PC-9 (cell line): ENCODE data around the gene ZSCAN30. TPM values are rescaled to one million over a fixed set of nuclear protein-coding genes. Genes with fewer than 3 reads are reported as not detected.

ENCODE experiments used
- BruUV-seq: library from RNA; stranded (reverse); fragments of 400-500 nt; replicated peaks from 2 replicates; lab custom pipeline; 2021; lab: Mats Ljungman, UMichigan
- CTCF ChIA-PET: fragments of 300-600 bp; sonication (Branson Sonifier 250); formaldehyde crosslinking; loops from one replicate; lab custom pipeline; 2022; ENCODE audit warnings: antibody characterized with exemption; lab: Charles Lee
- POLR2A ChIA-PET: fragments of 300-600 bp; sonication (Branson Sonifier 250); formaldehyde crosslinking; loops from one replicate; lab custom pipeline; 2022; ENCODE audit warnings: antibody characterized with exemption; ENCODE audit not compliant: unreplicated experiment; lab: Charles Lee
- DNase-seq, 2 experiments: peaks; one replicate each; pipeline versions ENCODE4 v3.0.0 to v3.0.0-alpha.2; 2015 to 2022; ENCODE audit warnings: mixed read lengths in 1 of 2
- H2AFZ ChIP-seq: fragments of 200-600 bp; sonication (generic); 2 replicates; pipeline ENCODE4 v1.8.1; 2017; ENCODE audit warnings: antibody characterized with exemption
- H3F3A ChIP-seq: fragments of 200-600 bp; sonication (generic); 2 replicates; pipeline ENCODE4 v1.8.1; 2017; ENCODE audit warnings: antibody characterized with exemption, mild to moderate bottlenecking, low read depth; ENCODE audit not compliant: insufficient read depth
- H3K27ac ChIP-seq: fragments of 200-600 bp; sonication (generic); 2 replicates; pipeline ENCODE4 v1.6.1; 2016; ENCODE audit warnings: mixed run types
- H3K27me3 ChIP-seq: fragments of 200-600 bp; sonication (generic); 2 replicates; pipeline ENCODE4 v1.6.1; 2016; ENCODE audit warnings: low read depth, mixed run types; ENCODE audit not compliant: insufficient read depth
- H3K36me3 ChIP-seq: fragments of 200-600 bp; sonication (generic); 2 replicates; pipeline ENCODE4 v1.6.1; 2016; ENCODE audit warnings: low read depth, mixed run types
- H3K4me1 ChIP-seq: fragments of 200-600 bp; sonication (generic); replicated peaks from 2 replicates; pipeline ENCODE4 v1.6.1; 2016; ENCODE audit warnings: mixed run types; ENCODE audit not compliant: insufficient read depth
- H3K4me2 ChIP-seq: fragments of 200-600 bp; sonication (generic); 2 replicates; pipeline ENCODE4 v1.6.1; 2017; ENCODE audit warnings: mixed run types
- H3K4me3 ChIP-seq: fragments of 200-600 bp; sonication (generic); 2 replicates; pipeline ENCODE4 v1.6.1; 2016; ENCODE audit warnings: mixed run types
- H3K79me2 ChIP-seq: fragments of 200-600 bp; sonication (generic); 2 replicates; pipeline ENCODE4 v1.6.1; 2017; ENCODE audit warnings: low read depth, mixed run types
- H3K9me2 ChIP-seq: fragments of 200-600 bp; sonication (generic); 2 replicates; pipeline ENCODE4 v1.8.1; 2017; ENCODE audit warnings: mild to moderate bottlenecking; ENCODE audit not compliant: insufficient read depth
- H3K9me3 ChIP-seq: fragments of 200-600 bp; sonication (generic); 2 replicates; pipeline ENCODE4 v1.8.1; 2016; ENCODE audit warnings: low read depth; ENCODE audit not compliant: insufficient read depth
- H4K20me1 ChIP-seq: fragments of 200-600 bp; sonication (generic); 2 replicates; pipeline ENCODE4 v1.8.1; 2017; ENCODE audit not compliant: insufficient read depth
- CTCF ChIP-seq: fragments of 200-600 bp; sonication (generic); conservative IDR thresholded peaks from 2 replicates; pipeline ENCODE4 v1.6.1; 2017; ENCODE audit warnings: mixed run types, antibody characterized with exemption, mild to moderate bottlenecking, moderate library complexity
- EZH2 ChIP-seq: fragments of 200-600 bp; sonication (generic); IDR thresholded peaks from 2 replicates; pipeline ENCODE4 v1.8.0; 2017; ENCODE audit warnings: antibody characterized with exemption, low read depth
- intact Hi-C: fragments of 100-400 bp; cut with micrococcal nuclease; formaldehyde crosslinking; loops from one replicate; pipeline ENCODE4 v1.10.0; 2022; ENCODE audit not compliant: unreplicated experiment
- total RNA-seq: library from RNA; stranded (reverse); gene quantifications from 2 replicates; pipeline ENCODE4 v1.2.3, GENCODE V29; 2021

ZSCAN30 gene
- total RNA-seq, 1 experiment from 2014 or later, result 18.5 TPM

- no peaks in the 10 kb centered on the region for H3K79me2 ChIP-seq
- no peaks in the 10 kb centered on the region for H4K20me1 ChIP-seq
- intact Hi-C loops, result no loop called here
- H3K27me3 ChIP-seq, result no peaks in the 10 kb centered on the region
- no peak for DNase-seq
- no peaks in the 10 kb centered on the region for H3K36me3 ChIP-seq
- no peaks in the 10 kb centered on the region for H3F3A ChIP-seq
- H3K4me2 ChIP-seq, result no peak overlapping the region
- H2AFZ ChIP-seq, result no peak overlapping the region
- ChIA-PET CTCF (no interaction called here), POLR2A (no interaction called here)
- H3K9me3 ChIP-seq, result no peaks in the 10 kb centered on the region
- H3K27ac ChIP-seq, result no peak overlapping the region
- no TSS peak for BruUV-seq
- no peaks in the 10 kb centered on the region for H3K4me1 ChIP-seq
- H3K4me3 ChIP-seq, result no peak overlapping the region
- no peaks in the 10 kb centered on the region for H3K9me2 ChIP-seq
- no peak for TF ChIP-seq EZH2
- no peak for TF ChIP-seq CTCF
Measured at GRCh38 chr18:35271656-35272055, 18.4 kb downstream of the ZSCAN30 start.

GRCh38 chr18:35268821-35269220, 21.2 kb downstream of the ZSCAN30 start:
- Histone ChIP-seq H3K27me3 (no peaks in the 10 kb centered on the region), H3F3A (no peaks in the 10 kb centered on the region), H3K4me3 (no peak overlapping the region), H3K9me2 (no peaks in the 10 kb centered on the region), H3K79me2 (no peaks in the 10 kb centered on the region), H3K4me2 (no peak overlapping the region), H3K36me3 (no peaks in the 10 kb centered on the region), H3K27ac (no peak overlapping the region), H3K9me3 (no peaks in the 10 kb centered on the region), H2AFZ (no peak overlapping the region), H3K4me1 (no peaks in the 10 kb centered on the region), H4K20me1 (no peaks in the 10 kb centered on the region)
- no TSS peak for BruUV-seq
- TF ChIP-seq EZH2 (no peak), CTCF (no peak)
- ChIA-PET CTCF (no interaction called here), POLR2A (interaction anchor here (0.5 kb wide), 1 partner anchor 365 kb away, joined by 3 read pairs; no protein-coding TSS in a partner anchor)
- intact Hi-C loops, result no loop called here
- no peak for DNase-seq

DNA sequence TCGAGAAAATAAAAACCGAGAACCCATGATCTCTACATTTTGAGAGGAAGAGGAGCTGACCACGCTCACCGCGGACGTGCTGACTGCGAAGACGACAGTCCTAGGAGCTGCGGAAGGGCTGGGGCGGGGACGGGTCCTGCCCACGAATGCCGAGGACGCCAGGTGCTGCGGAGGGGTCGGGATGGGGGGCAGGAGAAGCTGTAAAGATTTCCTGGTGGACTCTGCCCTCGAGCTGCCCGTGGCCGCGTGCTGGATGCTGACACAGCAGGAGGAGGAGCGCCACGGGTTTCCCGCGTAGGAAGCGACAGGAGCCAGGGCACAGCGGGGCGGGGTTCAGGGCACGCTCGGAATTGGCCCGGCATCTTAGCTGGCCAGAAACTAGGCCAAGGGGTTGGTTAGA, 22.2 kb downstream of the ZSCAN30 start:
- H2AFZ ChIP-seq, result no peak overlapping the region

More for the DNA sequence above, 22.2 kb downstream of the ZSCAN30 start:
- H3K9me3 ChIP-seq, result no peaks in the 10 kb centered on the region
- H4K20me1 ChIP-seq, result no peaks in the 10 kb centered on the region
- no peaks in the 10 kb centered on the region for H3K36me3 ChIP-seq
- H3K27me3 ChIP-seq, result no peaks in the 10 kb centered on the region
- TF ChIP-seq CTCF (no peak), EZH2 (no peak)
- no peaks in the 10 kb centered on the region for H3K4me1 ChIP-seq
- intact Hi-C loops, result no loop called here
- ChIA-PET POLR2A (no interaction called here), CTCF (no interaction called here)
- no peaks in the 10 kb centered on the region for H3K79me2 ChIP-seq
- H3K4me2 ChIP-seq, result no peak overlapping the region
- H3K4me3 ChIP-seq, result no peak overlapping the region
- no TSS peak for BruUV-seq
- no peaks in the 10 kb centered on the region for H3K9me2 ChIP-seq
- DNase-seq, result no peak
- no peak overlapping the region for H3K27ac ChIP-seq
- H3F3A ChIP-seq, result no peaks in the 10 kb centered on the region
